SK-N-SH treated with all-trans-retinoic acid at 6 μM for 48 hours (cell line): ENCODE measurements around the gene FCHSD2.

Experiments
- ATAC-seq: fragments of 200-7000 bp; cut with Tn5 transposase; 3 replicates; pipeline ENCODE4 v1.9.1; 2020; ENCODE audit warnings: mild to moderate bottlenecking, moderate library complexity
- ARNTL ChIP-seq: fragments of 450-650 bp; formaldehyde crosslinking; IDR thresholded peaks from 2 replicates; pipeline ENCODE4 v1.5.0; 2020; ENCODE audit warnings: low read depth, mild to moderate bottlenecking, moderate library complexity, borderline replicate concordance
- BACH2 ChIP-seq: fragments of 250-450 bp; sonication (Bioruptor Pico); IDR thresholded peaks from 2 replicates; pipeline ENCODE4 v1.9.0; 2021; ENCODE audit warnings: mild to moderate bottlenecking, borderline replicate concordance
- CSDC2 ChIP-seq: fragments of 250-450 bp; sonication (Bioruptor Pico); IDR thresholded peaks from 2 replicates; pipeline ENCODE4 v1.5.0; 2020; ENCODE audit warnings: mild to moderate bottlenecking, moderate library complexity
- ESRRG ChIP-seq: fragments of 250-450 bp; sonication (Bioruptor Pico); IDR thresholded peaks from 2 replicates; pipeline ENCODE4 v1.6.1; 2021; ENCODE audit warnings: mild to moderate bottlenecking
- GLIS3 ChIP-seq: fragments of 250-450 bp; sonication (Bioruptor Pico); IDR thresholded peaks from 2 replicates; pipeline ENCODE4 v1.5.0; 2020; ENCODE audit warnings: mild to moderate bottlenecking, moderate library complexity
- OSR1 ChIP-seq: fragments of 250-450 bp; sonication (Bioruptor Pico); IDR thresholded peaks from 2 replicates; pipeline ENCODE4 v1.8.0; 2022; ENCODE audit warnings: moderate library complexity, mild to moderate bottlenecking, inconsistent platforms
- PPARA ChIP-seq: fragments of 250-450 bp; sonication (Bioruptor Pico); IDR thresholded peaks from 2 replicates; pipeline ENCODE4 v1.5.0; 2020; ENCODE audit warnings: mild to moderate bottlenecking, borderline replicate concordance
- RARB ChIP-seq: fragments of 250-450 bp; sonication (Bioruptor Pico); IDR thresholded peaks from 2 replicates; pipeline ENCODE4 v1.8.0; 2021; ENCODE audit warnings: mild to moderate bottlenecking, moderate library complexity
- SNAI2 ChIP-seq: fragments of 250-450 bp; sonication (Bioruptor Pico); IDR thresholded peaks from 2 replicates; pipeline ENCODE4 v1.5.0; 2020; ENCODE audit warnings: mild to moderate bottlenecking, moderate library complexity
- TCF4 ChIP-seq: fragments of 250-450 bp; sonication (Bioruptor Pico); IDR thresholded peaks from 2 replicates; pipeline ENCODE4 v1.8.0; 2021; ENCODE audit warnings: mild to moderate bottlenecking, moderate library complexity, borderline replicate concordance
- ZC3H10 ChIP-seq: fragments of 250-450 bp; sonication (Bioruptor Pico); IDR thresholded peaks from 2 replicates; pipeline ENCODE4 v1.5.1; 2021; ENCODE audit warnings: mild to moderate bottlenecking, moderate library complexity
- ZFP3 ChIP-seq: fragments of 250-450 bp; sonication (Bioruptor Pico); IDR thresholded peaks from 2 replicates; pipeline ENCODE4 v1.5.0; 2020; ENCODE audit warnings: mild to moderate bottlenecking, moderate library complexity
- ZFP30 ChIP-seq: fragments of 450-650 bp; formaldehyde crosslinking; IDR thresholded peaks from 2 replicates; pipeline ENCODE4 v1.5.0; 2022; ENCODE audit warnings: mild to moderate bottlenecking, moderate library complexity
- ZNF70 ChIP-seq: fragments of 450-650 bp; formaldehyde crosslinking; IDR thresholded peaks from 2 replicates; pipeline ENCODE4 v1.5.0; 2020; ENCODE audit warnings: mild to moderate bottlenecking, moderate library complexity
- ZNF8 ChIP-seq: fragments of 450-650 bp; formaldehyde crosslinking; IDR thresholded peaks from 2 replicates; pipeline ENCODE4 v1.5.0; 2020; ENCODE audit warnings: mild to moderate bottlenecking, moderate library complexity
- TF ChIP-seq, protein P1 (sequence below): fragments of 250-450 bp; sonication (Bioruptor Pico); IDR thresholded peaks from 2 replicates; pipeline ENCODE4 v1.8.0; 2020; ENCODE audit warnings: mild to moderate bottlenecking, moderate library complexity, borderline replicate concordance
- TF ChIP-seq, protein P2 (sequence below): fragments of 250-450 bp; sonication (Bioruptor Pico); IDR thresholded peaks from 2 replicates; pipeline ENCODE4 v1.8.0; 2021; ENCODE audit warnings: low read depth, mild to moderate bottlenecking, moderate library complexity, borderline replicate concordance
- TF ChIP-seq, protein P3 (sequence below): fragments of 250-450 bp; sonication (Bioruptor Pico); IDR thresholded peaks from 2 replicates; pipeline ENCODE4 v1.5.1; 2020; ENCODE audit warnings: low read depth, mild to moderate bottlenecking, moderate library complexity
- TF ChIP-seq, protein P4 (sequence below): fragments of 250-450 bp; sonication (Bioruptor Pico); IDR thresholded peaks from 2 replicates; pipeline ENCODE4 v1.5.1; 2021; ENCODE audit warnings: mild to moderate bottlenecking, moderate library complexity

FCHSD2 gene

DNA sequence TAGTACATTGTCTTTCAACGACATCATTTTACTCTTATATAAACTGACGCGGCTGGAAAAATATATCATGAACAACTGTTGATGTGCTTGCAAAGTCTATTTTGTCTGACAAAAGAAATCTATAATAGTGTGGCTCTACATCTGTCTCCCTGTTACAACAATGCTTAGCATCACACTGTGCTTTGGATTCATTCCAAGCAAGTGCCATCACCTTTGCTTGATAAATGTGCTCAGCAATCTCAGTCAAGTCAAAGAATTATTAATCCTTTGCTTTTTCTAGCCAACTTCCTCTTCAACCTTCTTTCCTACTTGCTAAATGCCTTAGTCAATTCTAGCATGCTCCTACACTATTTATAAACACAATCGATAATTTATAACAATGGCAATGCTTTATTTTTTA, 140.5 kb downstream of the FCHSD2 start:
- TF ChIP-seq, protein P1, sequence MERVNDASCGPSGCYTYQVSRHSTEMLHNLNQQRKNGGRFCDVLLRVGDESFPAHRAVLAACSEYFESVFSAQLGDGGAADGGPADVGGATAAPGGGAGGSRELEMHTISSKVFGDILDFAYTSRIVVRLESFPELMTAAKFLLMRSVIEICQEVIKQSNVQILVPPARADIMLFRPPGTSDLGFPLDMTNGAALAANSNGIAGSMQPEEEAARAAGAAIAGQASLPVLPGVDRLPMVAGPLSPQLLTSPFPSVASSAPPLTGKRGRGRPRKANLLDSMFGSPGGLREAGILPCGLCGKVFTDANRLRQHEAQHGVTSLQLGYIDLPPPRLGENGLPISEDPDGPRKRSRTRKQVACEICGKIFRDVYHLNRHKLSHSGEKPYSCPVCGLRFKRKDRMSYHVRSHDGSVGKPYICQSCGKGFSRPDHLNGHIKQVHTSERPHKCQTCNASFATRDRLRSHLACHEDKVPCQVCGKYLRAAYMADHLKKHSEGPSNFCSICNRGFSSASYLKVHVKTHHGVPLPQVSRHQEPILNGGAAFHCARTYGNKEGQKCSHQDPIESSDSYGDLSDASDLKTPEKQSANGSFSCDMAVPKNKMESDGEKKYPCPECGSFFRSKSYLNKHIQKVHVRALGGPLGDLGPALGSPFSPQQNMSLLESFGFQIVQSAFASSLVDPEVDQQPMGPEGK, result no peak
- TF ChIP-seq, protein P2, sequence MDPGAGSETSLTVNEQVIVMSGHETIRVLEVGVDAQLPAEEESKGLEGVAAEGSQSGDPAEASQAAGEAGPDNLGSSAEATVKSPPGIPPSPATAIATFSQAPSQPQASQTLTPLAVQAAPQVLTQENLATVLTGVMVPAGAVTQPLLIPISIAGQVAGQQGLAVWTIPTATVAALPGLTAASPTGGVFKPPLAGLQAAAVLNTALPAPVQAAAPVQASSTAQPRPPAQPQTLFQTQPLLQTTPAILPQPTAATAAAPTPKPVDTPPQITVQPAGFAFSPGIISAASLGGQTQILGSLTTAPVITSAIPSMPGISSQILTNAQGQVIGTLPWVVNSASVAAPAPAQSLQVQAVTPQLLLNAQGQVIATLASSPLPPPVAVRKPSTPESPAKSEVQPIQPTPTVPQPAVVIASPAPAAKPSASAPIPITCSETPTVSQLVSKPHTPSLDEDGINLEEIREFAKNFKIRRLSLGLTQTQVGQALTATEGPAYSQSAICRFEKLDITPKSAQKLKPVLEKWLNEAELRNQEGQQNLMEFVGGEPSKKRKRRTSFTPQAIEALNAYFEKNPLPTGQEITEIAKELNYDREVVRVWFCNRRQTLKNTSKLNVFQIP (CRISPR knock-in tag), result no peak
- TF ChIP-seq BACH2 (CRISPR knock-in tag), result no peak
- TF ChIP-seq TCF4 (CRISPR knock-in tag), result no peak
- no peak for ATAC-seq

GRCh38 chr11:72998676-72999075, 143.4 kb downstream of the FCHSD2 start:
- ATAC-seq, result no peak
- TF ChIP-seq SNAI2 (CRISPR knock-in tag) (no peak), BACH2 (CRISPR knock-in tag) (no peak), ZFP30 (CRISPR knock-in tag) (no peak), ZNF70 (CRISPR knock-in tag) (no peak), GLIS3 (no peak), ARNTL (CRISPR knock-in tag) (no peak)
- TF ChIP-seq, protein P3, sequence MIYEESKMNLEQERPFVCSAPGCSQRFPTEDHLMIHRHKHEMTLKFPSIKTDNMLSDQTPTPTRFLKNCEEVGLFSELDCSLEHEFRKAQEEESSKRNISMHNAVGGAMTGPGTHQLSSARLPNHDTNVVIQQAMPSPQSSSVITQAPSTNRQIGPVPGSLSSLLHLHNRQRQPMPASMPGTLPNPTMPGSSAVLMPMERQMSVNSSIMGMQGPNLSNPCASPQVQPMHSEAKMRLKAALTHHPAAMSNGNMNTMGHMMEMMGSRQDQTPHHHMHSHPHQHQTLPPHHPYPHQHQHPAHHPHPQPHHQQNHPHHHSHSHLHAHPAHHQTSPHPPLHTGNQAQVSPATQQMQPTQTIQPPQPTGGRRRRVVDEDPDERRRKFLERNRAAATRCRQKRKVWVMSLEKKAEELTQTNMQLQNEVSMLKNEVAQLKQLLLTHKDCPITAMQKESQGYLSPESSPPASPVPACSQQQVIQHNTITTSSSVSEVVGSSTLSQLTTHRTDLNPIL (CRISPR knock-in tag), result no peak

GRCh38 chr11:72996959-72997358, 145.2 kb downstream of the FCHSD2 start:
- no peak for ATAC-seq
- TF ChIP-seq ZNF8 (CRISPR knock-in tag) (no peak), CSDC2 (CRISPR knock-in tag) (no peak), ZNF70 (CRISPR knock-in tag) (no peak), ZFP30 (CRISPR knock-in tag) (no peak), BACH2 (CRISPR knock-in tag) (no peak), PPARA (CRISPR knock-in tag) (no peak), RARB (no peak), ZFP3 (no peak), ARNTL (CRISPR knock-in tag) (no peak), GLIS3 (no peak), ESRRG (CRISPR knock-in tag) (no peak), TCF4 (CRISPR knock-in tag) (no peak), ZC3H10 (CRISPR knock-in tag) (no peak), OSR1 (CRISPR knock-in tag) (no peak)
- TF ChIP-seq, protein P4, sequence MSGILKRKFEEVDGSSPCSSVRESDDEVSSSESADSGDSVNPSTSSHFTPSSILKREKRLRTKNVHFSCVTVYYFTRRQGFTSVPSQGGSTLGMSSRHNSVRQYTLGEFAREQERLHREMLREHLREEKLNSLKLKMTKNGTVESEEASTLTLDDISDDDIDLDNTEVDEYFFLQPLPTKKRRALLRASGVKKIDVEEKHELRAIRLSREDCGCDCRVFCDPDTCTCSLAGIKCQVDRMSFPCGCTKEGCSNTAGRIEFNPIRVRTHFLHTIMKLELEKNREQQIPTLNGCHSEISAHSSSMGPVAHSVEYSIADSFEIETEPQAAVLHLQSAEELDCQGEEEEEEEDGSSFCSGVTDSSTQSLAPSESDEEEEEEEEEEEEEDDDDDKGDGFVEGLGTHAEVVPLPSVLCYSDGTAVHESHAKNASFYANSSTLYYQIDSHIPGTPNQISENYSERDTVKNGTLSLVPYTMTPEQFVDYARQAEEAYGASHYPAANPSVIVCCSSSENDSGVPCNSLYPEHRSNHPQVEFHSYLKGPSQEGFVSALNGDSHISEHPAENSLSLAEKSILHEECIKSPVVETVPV, result no peak
- TF ChIP-seq, protein P3 (CRISPR knock-in tag), result no peak
- TF ChIP-seq, protein P2 (CRISPR knock-in tag), result no peak
- TF ChIP-seq, protein P1, result no peak
- TF ChIP-seq, all 23 proteins: peak for 0
